AG10803 (cell line): ENCODE results near the gene S100A7A.

ENCODE experiments used
- DNase-seq: peaks from one replicate; pipeline ENCODE4 v3.0.0; 2010; ENCODE audit warnings: low read depth
- H3K4me3 ChIP-seq: 2 replicates; pipeline ENCODE4 v1.5.1; 2011; ENCODE audit warnings: mild to moderate bottlenecking, low read length, control low read depth
- CTCF ChIP-seq: conservative IDR thresholded peaks from 2 replicates; pipeline ENCODE4 v1.5.1; 2011; ENCODE audit warnings: mild to moderate bottlenecking, low read length, control low read depth, inconsistent platforms

S100A7A gene

GRCh38 chr1:153429266-153430165 lies 13.2 kb downstream of the S100A7A start:
- no peak for TF ChIP-seq CTCF
- no peak overlapping the region for H3K4me3 ChIP-seq
- no peak for DNase-seq

GRCh38 chr1:153430166-153430553 lies 13.8 kb downstream of the S100A7A start:
- no peak for TF ChIP-seq CTCF
- no peak overlapping the region for H3K4me3 ChIP-seq
- no peak for DNase-seq

- DNase-seq: no peak
- TF ChIP-seq CTCF: no peak
- H3K4me3 ChIP-seq: no peak overlapping the region
Measured at GRCh38 chr1:153430561-153430960, 14.2 kb downstream of the S100A7A start.

- no peak for TF ChIP-seq CTCF
- H3K4me3 ChIP-seq: no peak overlapping the region
- DNase-seq: no peak
Measured at GRCh38 chr1:153431002-153431401, 14.7 kb downstream of the S100A7A start.

GRCh38 chr1:153431427-153431826 lies 15.1 kb downstream of the S100A7A start:
- no peak overlapping the region for H3K4me3 ChIP-seq
- no peak for DNase-seq
- no peak for TF ChIP-seq CTCF

GRCh38 chr1:153431928-153432327 lies 15.6 kb downstream of the S100A7A start:
- no peak for DNase-seq
- no peak for TF ChIP-seq CTCF
- no peak overlapping the region for H3K4me3 ChIP-seq
